Activated T-cell treated with anti-CD3 and anti-CD28 coated beads, Interleukin-2, amount 50 U/mL, for 24 hours (primary cell): ENCODE results near the gene GOLGA2.
"Not testable (repeated sequence)": the region's sequence is repeated elsewhere in the genome, so short reads cannot be mapped to it uniquely, and the experiment has no call there.

Experiments used
- DNase-seq: peaks from one replicate; pipeline ENCODE4 v3.0.0-alpha.2; 2020
- H3K27ac Mint-ChIP-seq: 2 replicates; pipeline ENCODE4 v1.8.0; 2020; ENCODE audit warnings: mild to moderate bottlenecking, mixed read lengths
- H3K27me3 Mint-ChIP-seq: 2 replicates; pipeline ENCODE4 v1.8.0; 2020; ENCODE audit warnings: mixed read lengths
- H3K36me3 Mint-ChIP-seq: 2 replicates; pipeline ENCODE4 v1.8.0; 2020; ENCODE audit warnings: low read depth, mixed read lengths
- H3K4me1 Mint-ChIP-seq: 2 replicates; pipeline ENCODE4 v1.8.0; 2020; ENCODE audit warnings: low read depth, mixed read lengths
- H3K4me3 Mint-ChIP-seq: 2 replicates; pipeline ENCODE4 v1.8.0; 2020; ENCODE audit warnings: mild to moderate bottlenecking, moderate library complexity, mixed read lengths
- H3K9me3 Mint-ChIP-seq: 2 replicates; pipeline ENCODE4 v1.8.0; 2020; ENCODE audit warnings: mixed read lengths

The GOLGA2 gene

DNA sequence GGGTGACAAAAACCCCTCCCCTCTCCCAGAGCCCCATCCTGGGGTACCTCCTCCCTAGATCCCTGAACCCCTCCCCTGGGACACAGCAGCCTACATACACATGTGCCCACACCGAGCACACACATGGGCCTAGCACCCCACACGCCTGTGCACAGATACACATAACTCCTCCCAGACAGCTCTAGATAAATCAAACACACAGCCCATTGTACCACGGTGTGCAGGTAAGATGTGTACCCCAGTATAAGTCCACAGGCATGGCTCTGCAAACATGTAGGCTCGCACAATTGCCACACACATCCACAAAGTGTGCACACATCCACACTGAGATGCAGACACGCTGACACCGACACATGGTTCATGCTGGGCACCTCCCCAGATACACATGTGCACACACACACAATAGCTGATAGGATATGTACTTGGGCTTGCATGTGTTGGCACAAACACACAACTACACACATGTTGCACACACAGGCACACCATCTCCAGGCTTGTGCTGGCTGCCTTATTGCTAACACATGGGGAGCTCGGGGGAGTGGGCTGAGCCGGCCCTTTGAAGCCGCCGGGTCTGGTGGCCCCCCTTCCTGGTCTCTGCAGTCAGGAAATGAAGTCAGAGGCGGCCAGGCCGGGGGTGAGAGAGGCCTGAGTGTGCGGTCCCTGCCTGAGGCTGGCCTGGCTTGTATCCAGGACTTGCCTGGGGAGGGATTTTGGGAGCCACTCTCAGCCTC, 30.2 kb downstream of the GOLGA2 start:
- no peaks in the 10 kb centered on the region for H3K9me3 Mint-ChIP-seq
- no peak for DNase-seq

DNA sequence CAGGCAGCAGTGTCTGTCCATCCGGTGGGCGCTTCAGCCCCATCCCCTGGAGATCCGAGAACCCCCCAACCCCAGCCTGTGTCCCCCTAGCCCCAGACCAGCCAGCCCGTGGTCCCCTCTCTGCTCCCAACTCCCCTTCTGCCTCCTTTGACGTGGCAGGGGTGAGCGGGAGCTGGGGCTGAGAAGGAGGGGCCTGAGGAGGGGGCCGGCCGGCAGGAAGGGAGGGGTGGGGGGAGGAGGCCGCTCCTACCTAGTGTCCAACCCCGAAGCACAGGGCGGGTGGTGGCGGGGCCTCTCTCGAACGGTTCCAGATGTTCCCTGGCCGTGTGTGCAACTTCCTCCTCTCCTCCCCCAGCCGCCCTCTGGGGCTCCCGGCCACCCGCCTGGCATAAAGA, 31.0 kb downstream of the GOLGA2 start:
- Mint-ChIP-seq H3K4me1 (peaks cover 8% of the 10 kb centered on the region), H3K27me3 (peaks cover 32% of the 10 kb centered on the region), H3K4me3 (no peak overlapping the region), H3K9me3 (no peaks in the 10 kb centered on the region), H3K27ac (no peak overlapping the region), H3K36me3 (no peaks in the 10 kb centered on the region)
- no peak for DNase-seq

More for the DNA sequence above, 30.2 kb downstream of the GOLGA2 start:
- no peak overlapping the region for H3K27ac Mint-ChIP-seq
- H3K27me3 Mint-ChIP-seq, result peaks cover 32% of the 10 kb centered on the region
- H3K4me1 Mint-ChIP-seq, result peaks cover 11% of the 10 kb centered on the region
- no peaks in the 10 kb centered on the region for H3K36me3 Mint-ChIP-seq
- no peak overlapping the region for H3K4me3 Mint-ChIP-seq

DNA sequence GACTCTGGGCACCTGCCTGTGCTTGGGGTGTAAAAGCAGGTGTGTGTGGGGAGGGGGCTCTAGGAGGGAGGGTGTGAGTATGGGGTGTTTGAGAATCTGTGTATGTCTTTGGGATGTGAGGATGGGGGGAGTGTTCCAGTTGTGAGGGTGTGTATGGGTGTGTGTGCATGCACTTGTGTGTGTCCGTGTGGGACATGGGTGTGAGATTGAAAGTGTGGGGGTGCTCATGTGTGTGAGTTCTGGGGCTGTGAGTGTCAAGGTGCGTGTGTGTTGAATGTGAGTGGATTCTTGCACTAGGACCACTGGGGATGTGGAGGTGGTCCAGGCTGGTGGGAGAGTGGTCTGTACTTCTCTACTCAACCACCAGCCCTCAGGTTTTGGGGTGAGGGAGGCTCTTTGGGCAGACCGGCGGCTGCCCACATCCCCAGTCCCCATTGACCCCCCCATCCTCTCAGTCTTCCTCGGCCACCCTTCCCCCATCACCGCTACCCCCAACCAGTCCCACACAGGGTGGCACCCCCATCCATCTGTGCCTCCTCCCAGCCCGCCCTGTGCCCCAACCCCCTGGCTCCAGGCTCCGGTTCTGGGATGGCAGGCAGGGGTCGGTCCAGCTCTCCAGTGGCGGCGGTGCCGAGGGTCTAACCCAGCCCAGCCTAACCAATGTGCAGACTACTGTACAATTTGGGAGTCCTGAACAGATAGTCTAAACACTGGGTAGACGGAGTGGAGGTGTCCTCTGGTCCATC, 31.5 kb downstream of the GOLGA2 start:
- Mint-ChIP-seq H3K4me3 (no peak overlapping the region), H3K27ac (no peak overlapping the region), H3K36me3 (no peaks in the 10 kb centered on the region), H3K9me3 (no peaks in the 10 kb centered on the region), H3K4me1 (peaks cover 5% of the 10 kb centered on the region), H3K27me3 (peaks cover 32% of the 10 kb centered on the region)
- no peak for DNase-seq

DNA sequence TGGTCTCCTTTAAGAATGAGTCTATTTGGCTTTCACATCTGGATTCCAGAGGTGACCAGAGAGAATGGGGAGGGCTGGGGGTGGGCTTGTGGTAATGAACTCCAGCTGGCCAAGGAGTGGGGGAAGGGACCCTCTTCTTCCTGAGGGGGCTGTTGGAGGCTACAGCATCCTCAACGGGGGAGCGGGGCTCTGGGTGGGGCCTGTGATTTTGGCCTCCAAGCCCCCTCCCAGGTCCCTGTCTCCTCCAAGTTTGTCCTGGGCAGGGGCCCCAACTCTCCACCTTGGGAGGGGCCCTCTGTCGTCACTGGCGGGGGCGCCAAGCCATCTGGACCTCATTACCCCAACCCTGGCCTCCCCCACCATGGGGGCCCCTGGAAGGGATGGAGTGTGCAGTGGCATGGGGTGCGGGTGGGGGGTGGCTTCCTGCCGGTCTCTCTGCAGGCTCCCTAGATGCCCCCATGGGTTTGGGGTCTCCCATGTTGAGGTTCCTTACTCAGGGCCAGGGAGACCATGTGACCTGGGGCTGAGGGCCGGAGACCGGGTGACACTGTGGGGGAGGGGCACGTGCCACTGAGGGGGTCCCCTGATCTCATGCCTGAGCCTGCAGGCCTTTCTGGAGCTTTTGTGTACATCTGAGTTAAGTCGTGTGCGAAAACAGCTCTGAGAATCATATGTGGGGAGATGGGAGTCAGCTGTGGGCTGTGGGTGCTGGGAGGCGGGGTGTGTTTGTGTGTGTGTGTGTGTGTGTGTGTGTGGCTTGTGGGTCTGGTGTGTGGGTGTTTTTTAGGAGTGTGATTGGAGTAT, 32.4 kb downstream of the GOLGA2 start:
- Mint-ChIP-seq H3K36me3 (no peaks in the 10 kb centered on the region), H3K4me1 (peaks cover 5% of the 10 kb centered on the region), H3K9me3 (no peaks in the 10 kb centered on the region), H3K27me3 (peaks cover 32% of the 10 kb centered on the region), H3K27ac (no peak overlapping the region), H3K4me3 (no peak overlapping the region)
- DNase-seq, result no peak

DNA sequence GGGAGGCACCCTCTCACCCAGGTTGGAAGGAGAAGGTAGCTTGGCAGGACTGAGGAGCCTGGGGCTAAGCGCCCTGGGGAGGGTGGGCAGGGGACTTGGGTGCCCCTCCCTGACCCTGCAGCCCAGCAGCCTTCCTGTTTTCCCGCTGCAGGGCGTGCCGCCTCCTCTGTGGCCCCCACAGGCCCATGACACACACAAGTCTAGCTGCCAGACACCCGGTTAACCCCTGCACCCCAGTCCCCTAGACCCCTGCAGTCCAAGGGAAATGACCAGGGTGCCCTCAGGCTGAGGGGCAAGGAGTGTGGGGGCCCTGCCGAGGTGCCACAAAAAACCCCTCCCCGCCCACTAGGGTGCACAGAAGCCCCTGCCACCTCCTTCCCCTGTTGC, 33.0 kb downstream of the GOLGA2 start:
- no peak for DNase-seq
- Mint-ChIP-seq H3K4me1 (peaks cover 5% of the 10 kb centered on the region), H3K27me3 (peaks cover 32% of the 10 kb centered on the region), H3K27ac (no peak overlapping the region), H3K4me3 (no peak overlapping the region), H3K9me3 (no peaks in the 10 kb centered on the region), H3K36me3 (no peaks in the 10 kb centered on the region)

DNA sequence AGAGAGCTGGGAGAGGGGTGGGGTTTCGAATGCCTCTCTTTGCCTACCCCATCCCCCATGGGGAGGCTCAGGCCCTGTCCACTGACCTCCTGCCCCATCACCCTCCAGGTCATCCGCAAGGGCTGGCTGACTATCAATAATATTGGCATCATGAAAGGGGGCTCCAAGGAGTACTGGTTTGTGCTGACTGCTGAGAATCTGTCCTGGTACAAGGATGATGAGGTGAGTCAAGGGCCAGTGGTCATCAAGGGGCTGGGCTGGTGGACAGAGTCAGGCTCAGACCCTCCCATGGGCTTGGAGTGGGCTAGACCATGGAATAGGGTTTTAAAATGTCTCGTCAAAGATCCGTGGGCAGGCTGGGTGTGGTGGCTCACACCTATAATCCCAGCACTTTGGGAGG, 33.7 kb downstream of the GOLGA2 start:
- Mint-ChIP-seq H3K27me3 (peaks cover 32% of the 10 kb centered on the region), H3K36me3 (no peaks in the 10 kb centered on the region), H3K4me1 (peaks cover 5% of the 10 kb centered on the region), H3K9me3 (no peaks in the 10 kb centered on the region), H3K4me3 (no peak overlapping the region), H3K27ac (no peak overlapping the region)
- DNase-seq, result no peak

DNA sequence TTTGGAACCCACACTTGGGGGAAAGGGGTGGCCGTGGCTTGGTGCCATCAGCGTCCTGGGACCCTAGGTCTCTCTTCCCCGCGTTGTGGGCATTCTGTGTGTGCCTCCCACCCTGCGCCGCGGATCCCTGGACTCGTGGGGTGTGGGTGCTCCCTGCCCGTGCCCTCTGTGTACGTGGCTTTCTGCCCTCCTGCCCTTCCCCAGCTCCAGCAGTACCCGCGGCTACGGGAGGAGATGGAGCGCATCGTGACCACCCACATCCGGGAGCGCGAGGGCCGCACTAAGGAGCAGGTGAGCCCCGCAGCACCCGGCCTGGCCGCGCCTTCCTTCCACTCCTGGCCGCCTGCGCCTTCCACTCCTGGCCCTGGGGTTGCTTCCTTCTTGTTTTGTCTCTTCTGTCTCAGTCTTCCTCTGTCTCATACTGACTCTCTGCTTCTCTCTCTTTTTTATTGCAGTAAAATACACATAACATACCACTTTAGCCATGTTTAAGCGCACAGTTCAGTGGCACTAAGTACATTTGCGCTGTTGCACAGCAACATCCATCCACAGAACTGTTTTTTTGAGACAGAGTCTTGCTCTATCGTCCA, 41.9 kb downstream of the GOLGA2 start:
- Mint-ChIP-seq H3K27me3 (no peaks in the 10 kb centered on the region), H3K4me3 (no peak overlapping the region), H3K9me3 (no peaks in the 10 kb centered on the region), H3K4me1 (peaks cover 3% of the 10 kb centered on the region), H3K36me3 (no peaks in the 10 kb centered on the region), H3K27ac (no peak overlapping the region)
- no peak for DNase-seq

DNA sequence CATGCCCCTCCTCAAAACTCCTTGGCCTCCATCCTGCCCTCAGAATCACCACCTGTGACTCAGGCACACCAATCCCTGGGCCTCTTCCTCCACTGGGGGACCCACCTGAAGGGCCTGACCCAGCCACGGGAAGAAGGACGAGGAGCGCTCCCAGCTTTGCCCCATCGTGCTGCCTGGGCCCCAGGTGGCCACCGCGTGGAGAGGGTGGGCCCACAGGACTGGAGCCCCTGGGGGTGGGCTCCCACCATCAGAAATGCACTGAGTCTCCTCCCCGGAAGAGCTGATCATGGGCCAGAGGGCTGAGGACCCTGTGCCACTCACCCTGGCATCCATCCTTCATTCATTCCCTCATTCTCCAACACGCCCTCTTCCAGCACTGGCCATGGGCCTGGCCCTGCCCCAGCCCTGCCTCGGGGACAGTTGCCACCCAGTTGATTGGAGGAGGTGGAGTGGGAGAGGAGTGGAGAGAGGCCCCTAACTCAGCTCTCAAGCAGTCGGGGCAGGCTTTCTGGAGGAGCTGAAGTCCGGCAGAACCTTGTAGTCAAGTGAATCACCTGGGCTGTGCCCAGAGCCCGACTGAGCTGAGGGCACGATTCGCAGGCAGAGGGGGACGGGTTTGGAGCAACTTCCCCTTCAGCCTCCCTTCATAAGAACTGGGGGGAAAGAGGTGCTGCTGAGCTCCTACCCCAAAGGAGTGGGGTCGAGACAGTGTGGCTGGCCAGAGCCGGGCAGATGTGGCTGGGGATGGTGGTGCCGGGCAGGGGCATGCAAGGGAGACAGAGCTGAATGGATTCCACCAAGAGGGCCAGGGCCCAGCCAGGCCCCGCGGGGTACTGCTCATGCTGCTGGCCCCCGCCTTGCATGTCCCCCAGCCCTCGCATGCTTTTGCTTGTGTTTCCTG, 43.0 kb downstream of the GOLGA2 start:
- Mint-ChIP-seq H3K9me3 (no peaks in the 10 kb centered on the region), H3K4me1 (peaks cover 3% of the 10 kb centered on the region), H3K4me3 (no peak overlapping the region), H3K36me3 (no peaks in the 10 kb centered on the region), H3K27me3 (no peaks in the 10 kb centered on the region), H3K27ac (no peak overlapping the region)
- DNase-seq, result no peak

DNA sequence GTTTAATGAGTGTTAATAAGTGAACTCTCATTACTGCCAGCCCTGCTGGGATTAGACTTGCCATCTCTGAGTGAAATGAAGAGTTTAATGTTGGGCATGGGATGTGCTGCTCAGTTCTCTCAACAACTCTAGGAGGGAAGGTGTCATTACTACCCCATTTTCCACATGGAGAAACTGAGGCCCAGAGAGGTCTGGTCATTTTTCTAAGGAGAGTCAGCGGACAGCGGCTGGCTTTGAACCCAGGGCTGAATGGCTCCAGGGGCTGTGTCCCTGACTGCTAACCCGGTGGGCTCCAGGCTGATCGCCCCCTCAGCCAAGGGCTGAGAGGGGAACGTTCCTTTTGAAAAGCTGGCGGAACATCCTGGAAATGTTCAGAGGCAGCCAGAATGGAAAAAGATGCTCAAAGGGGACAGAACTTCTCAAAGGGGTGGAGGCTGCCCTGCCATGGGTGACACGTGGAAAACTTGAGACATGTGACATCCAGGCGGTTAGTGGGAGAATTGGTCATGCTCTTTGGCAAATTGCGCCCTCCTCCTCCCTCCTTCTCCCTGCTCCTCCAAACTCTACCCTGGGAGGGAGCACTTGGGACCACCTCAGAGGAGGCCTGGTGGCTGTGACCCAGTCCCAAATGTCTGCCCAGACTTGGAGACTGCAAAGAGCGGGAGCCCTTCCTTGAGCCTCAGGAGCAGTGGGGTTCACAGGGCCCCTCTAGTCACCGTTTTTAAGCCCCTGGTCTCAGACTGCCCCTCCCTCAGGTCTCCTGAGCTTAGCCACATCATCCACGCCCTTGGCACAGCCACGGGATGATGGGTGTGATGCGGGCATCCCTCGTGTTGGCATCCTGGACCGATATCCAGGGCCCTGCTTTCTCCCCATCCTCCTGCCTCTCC, 43.9 kb downstream of the GOLGA2 start:
- no peaks in the 10 kb centered on the region for H3K9me3 Mint-ChIP-seq
- H3K27ac Mint-ChIP-seq, result no peak overlapping the region
- H3K36me3 Mint-ChIP-seq, result no peaks in the 10 kb centered on the region
- no peaks in the 10 kb centered on the region for H3K27me3 Mint-ChIP-seq
- peaks cover 3% of the 10 kb centered on the region for H3K4me1 Mint-ChIP-seq
- H3K4me3 Mint-ChIP-seq, result no peak overlapping the region
- no peak for DNase-seq

DNA sequence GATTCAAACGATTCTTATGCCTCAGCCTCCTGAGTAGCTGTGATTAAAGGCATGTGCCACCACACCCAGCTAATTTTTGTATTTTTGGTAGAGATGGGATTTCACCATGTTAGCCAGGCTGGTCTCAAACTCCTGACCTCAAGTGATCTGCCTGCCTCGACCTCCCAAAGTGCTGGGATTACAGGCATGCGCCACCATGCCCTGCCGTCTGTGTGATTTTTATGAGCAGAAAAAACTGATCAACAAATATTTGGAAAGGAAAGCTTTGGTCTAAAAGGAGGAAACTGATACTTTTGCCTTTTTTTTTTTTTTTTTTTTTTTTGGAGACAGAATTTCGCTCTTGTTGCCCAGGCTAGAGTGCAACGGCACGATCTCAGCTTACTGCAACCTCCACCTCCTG, 44.9 kb downstream of the GOLGA2 start:
- not testable (repeated sequence) for H3K27ac Mint-ChIP-seq, H3K27me3 Mint-ChIP-seq, DNase-seq, H3K9me3 Mint-ChIP-seq, H3K36me3 Mint-ChIP-seq, H3K4me1 Mint-ChIP-seq, H3K4me3 Mint-ChIP-seq

DNA sequence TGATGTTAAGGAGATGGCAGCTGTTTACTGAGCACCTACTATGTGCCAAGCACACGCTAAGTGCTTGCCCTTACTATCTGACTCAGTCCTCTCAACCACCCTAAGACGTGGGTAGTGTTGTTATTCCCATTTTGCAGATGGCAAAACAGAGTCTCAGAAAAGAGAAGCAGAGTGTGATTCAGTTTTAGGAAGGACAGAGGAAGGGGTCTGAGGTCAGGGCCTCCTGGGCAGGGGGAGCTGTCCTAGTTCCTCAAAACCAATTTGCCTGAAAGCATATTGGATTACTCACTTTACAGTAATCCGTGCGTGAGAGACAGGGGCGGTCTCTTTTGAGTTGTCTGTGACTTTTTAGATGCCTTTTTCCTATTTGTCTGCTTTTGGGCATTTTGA, 49.4 kb downstream of the GOLGA2 start:
- Mint-ChIP-seq H3K9me3 (no peaks in the 10 kb centered on the region), H3K27ac (no peak overlapping the region), H3K27me3 (no peaks in the 10 kb centered on the region), H3K4me3 (no peak overlapping the region), H3K36me3 (no peaks in the 10 kb centered on the region), H3K4me1 (no peaks in the 10 kb centered on the region)
- DNase-seq, result no peak

DNA sequence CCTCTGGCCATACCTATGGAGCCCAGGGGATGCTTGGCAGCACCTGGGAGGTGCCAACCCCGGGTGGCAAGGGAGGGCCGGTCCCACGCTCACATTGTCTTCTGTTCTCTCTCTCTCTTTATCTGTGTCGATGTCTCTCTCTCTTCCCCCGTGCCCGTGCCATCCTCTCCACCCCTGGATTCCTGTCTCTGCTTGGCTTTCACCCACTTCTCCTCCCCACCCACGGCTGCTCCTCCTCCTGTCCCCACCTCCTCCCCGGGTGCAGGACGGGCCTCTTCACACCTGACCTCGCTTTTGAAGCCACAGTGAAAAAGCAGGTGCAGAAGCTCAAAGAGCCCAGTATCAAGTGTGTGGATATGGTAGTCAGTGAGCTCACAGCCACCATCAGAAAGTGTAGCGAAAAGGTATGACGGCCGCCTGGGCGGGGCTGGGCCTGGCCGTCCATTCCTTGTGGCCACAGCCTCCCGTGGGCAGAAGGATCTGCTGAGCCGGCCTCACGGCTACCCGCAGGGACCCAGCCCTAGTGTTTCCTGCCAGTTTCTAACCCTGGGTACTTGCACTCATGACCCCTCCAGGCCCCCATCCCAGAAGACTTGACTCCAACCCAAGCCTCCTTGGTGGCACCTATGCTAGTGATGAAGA, 49.9 kb downstream of the GOLGA2 start:
- DNase-seq, result no peak
- no peak overlapping the region for H3K27ac Mint-ChIP-seq
- H3K36me3 Mint-ChIP-seq, result no peaks in the 10 kb centered on the region
- H3K27me3 Mint-ChIP-seq, result no peaks in the 10 kb centered on the region
- H3K9me3 Mint-ChIP-seq, result no peaks in the 10 kb centered on the region
- no peak overlapping the region for H3K4me3 Mint-ChIP-seq
- no peaks in the 10 kb centered on the region for H3K4me1 Mint-ChIP-seq

DNA sequence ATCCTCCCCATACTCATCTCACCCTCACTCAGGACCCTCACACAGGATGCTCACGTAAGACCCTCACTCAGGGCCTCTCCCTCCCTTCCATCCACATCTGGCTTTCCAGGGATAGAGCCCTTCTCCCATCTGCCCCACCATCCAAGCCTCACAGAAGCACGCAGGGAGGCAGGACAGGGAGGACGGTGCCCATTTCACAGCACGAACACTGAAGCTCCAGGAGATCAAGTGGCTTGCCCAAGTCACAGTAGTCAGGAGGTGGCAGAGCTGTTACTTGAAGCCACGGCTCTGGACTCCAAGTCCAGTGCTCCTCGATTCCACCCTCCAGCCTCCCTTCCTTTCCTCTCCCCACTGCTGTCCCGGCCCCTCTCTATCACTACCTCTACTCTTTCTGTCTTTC, 50.9 kb downstream of the GOLGA2 start:
- Mint-ChIP-seq H3K27ac (no peak overlapping the region), H3K4me1 (no peaks in the 10 kb centered on the region), H3K4me3 (no peak overlapping the region), H3K36me3 (no peaks in the 10 kb centered on the region), H3K9me3 (no peaks in the 10 kb centered on the region), H3K27me3 (no peaks in the 10 kb centered on the region)
- no peak for DNase-seq
